T-helper 1 cell treated with Interleukin-12 subunit alpha and Interleukin-12 subunit beta and Interleukin-4 antibody, amounts not matched to agents 30 μg/mL and 1 μg/mL, for 36 hours (primary cell): ENCODE results near the gene PNRC1.

Source experiments
- H3K27ac Mint-ChIP-seq: one replicate; pipeline ENCODE4 v1.8.0; 2021; ENCODE audit warnings: mild to moderate bottlenecking, mixed read lengths
- H3K27me3 Mint-ChIP-seq: one replicate; pipeline ENCODE4 v1.8.0; 2021; ENCODE audit warnings: low read depth, mixed read lengths
- H3K36me3 Mint-ChIP-seq: one replicate; pipeline ENCODE4 v1.8.0; 2021; ENCODE audit warnings: low read depth, mixed read lengths
- H3K4me1 Mint-ChIP-seq: one replicate; pipeline ENCODE4 v1.8.0; 2021; ENCODE audit warnings: low read depth, mixed read lengths
- H3K4me3 Mint-ChIP-seq: one replicate; pipeline ENCODE4 v1.8.0; 2021; ENCODE audit warnings: mild to moderate bottlenecking, moderate library complexity, mixed read lengths
- H3K9me3 Mint-ChIP-seq: one replicate; pipeline ENCODE4 v1.8.0; 2021; ENCODE audit warnings: mixed read lengths

The PNRC1 gene

DNA sequence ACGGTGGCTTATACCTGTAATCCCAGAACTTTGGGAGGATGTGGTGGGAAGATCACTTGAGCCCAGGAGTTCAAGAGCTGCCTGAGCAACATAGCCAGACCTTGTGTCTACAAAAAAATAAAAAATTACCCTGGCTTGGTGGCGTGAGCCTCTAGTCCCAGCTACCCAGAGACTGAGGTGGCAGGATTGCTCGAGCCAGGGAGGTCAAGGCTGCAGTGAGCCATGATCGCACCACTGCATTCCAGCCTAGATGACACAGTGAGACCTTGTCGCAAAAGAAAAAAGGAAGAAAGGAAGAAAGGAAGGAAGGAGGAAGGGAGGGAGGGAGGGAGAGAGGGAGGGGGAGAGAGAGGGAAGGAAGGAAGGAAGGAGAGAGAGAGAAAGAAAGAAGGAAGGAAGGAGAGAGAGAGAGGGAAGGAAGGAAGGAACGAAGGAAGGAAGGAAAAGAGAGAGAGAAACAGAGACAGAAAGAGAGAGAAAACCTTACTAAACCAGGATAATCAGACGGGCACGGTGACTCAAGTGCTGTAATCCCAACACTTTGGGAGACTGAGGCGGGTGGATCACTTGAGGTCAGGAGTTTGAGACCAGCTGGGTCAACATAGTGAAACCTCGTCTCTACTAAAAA is 10.9 kb upstream of the PNRC1 start:
- Mint-ChIP-seq H3K9me3 (peaks cover 8% of the 10 kb centered on the region), H3K4me3 (no peak overlapping the region)

DNA sequence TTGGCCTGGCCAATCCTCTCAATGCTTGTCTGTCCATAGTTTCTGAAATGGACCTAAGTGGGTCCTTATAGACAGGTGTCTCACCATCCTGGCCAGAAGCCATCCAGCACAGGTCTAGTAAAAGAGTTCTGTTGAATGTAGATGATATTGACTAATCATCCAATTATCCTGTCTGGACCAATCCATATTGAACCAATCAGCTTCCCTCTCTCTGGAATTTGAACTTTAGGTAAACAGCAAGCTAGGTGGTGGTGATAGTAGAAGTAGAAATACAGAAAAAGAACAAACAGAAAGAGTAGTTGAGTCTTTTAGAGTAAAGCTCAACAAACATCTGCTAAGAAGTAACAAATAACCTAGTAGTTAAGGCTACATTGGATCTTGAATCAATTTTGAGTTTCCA is 9.5 kb upstream of the PNRC1 start:
- Mint-ChIP-seq H3K27me3 (peaks cover 15% of the 10 kb centered on the region), H3K9me3 (peaks cover 8% of the 10 kb centered on the region), H3K27ac (no peak overlapping the region), H3K4me3 (no peak overlapping the region), H3K36me3 (peaks cover 2% of the 10 kb centered on the region), H3K4me1 (peaks cover 1% of the 10 kb centered on the region)

More for the DNA sequence above, 10.9 kb upstream of the PNRC1 start:
- peaks cover 2% of the 10 kb centered on the region for H3K36me3 Mint-ChIP-seq
- H3K27ac Mint-ChIP-seq = no peak overlapping the region
- H3K4me1 Mint-ChIP-seq = peaks cover 1% of the 10 kb centered on the region
- peaks cover 15% of the 10 kb centered on the region for H3K27me3 Mint-ChIP-seq

DNA sequence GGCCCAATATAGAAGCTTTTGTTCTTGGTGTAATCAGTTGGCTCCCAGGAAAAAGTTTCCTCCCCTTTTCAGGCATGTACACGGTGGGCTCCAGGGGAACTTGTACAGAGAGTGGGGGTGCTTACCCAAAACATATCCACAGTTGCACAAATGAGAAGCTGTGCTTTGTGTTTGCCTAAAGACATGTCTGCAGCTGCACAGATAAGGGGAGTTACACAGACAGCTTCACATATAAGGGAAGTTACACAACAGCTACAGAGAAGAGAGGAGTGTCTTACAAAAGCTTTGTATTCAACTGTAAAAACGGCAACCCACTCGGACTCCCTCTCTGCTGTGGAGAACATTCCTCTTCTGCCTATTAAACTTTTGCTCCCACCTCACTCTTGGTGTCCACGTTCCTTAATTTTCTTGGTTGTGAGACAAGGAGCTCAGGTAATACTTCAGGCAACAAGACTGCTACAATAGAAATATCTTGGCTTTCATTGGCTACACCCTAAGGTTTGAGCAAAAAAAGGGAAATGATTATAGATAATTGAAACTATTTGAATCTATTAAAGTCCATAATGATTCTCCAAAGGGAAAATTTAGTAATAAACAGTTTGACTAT is 7.4 kb upstream of the PNRC1 start:
- no peak overlapping the region for H3K27ac Mint-ChIP-seq
- H3K36me3 Mint-ChIP-seq = peaks cover 2% of the 10 kb centered on the region
- H3K4me1 Mint-ChIP-seq = peaks cover 4% of the 10 kb centered on the region
- H3K9me3 Mint-ChIP-seq = peaks cover 8% of the 10 kb centered on the region
- no peak overlapping the region for H3K4me3 Mint-ChIP-seq
- no peaks in the 10 kb centered on the region for H3K27me3 Mint-ChIP-seq

DNA sequence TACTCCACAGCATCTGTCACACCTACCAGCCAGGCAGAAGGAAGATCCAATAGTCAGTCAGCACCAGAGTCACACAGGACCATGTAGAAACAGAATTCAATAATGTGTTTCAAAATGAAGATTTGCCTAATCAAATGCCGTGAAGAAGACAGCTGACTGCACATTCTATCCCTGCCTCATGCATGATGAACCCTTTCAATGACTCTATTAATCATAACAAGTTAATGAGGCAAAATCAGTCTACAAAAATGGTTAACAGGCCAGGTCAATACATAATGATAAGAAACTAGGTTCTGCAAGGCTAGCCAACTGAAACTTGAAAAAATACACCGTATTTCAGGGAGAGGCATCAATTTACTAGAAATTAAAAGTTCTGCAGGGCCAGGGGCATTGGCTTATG is 6.7 kb upstream of the PNRC1 start:
- Mint-ChIP-seq H3K9me3 (peaks cover 8% of the 10 kb centered on the region), H3K27ac (no peak overlapping the region), H3K4me1 (peaks cover 6% of the 10 kb centered on the region), H3K27me3 (no peaks in the 10 kb centered on the region), H3K36me3 (peaks cover 2% of the 10 kb centered on the region), H3K4me3 (no peak overlapping the region)

DNA sequence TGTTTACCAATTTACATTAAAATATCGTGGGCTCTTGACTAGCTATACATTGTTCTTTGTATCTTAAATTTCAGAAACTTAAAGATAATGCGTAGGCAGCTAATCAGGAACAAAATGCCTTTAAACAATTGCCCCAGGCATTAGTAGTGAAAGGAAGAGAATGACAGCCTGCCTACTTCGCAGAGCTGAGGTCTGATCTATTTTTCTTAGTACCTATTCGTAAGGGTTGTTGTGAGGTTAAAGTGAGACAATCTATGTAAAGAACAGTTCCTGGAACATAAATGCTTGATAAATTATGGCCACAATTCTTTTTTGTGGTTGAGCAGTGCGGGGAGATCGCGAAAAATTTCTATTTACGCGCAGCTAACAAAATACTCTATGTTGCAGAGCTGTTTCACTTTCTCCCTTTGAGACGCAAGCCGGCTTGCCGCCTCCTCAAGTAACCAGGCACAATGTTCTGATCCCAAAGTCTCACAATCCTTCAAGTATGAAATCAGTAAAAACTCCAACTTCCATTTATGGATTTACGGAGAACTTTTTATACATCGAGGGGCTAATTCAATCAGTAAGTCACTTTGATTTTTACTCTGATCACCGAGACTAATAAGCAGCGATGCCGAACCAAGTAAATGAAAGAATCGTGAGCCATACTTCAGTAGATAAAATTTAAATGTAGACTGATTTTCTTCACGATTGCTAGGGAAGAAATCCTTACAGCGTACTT is 878 bp upstream of the PNRC1 start:
- H3K36me3 Mint-ChIP-seq = peaks cover 20% of the 10 kb centered on the region
- no peaks in the 10 kb centered on the region for H3K27me3 Mint-ChIP-seq
- peaks cover 22% of the 10 kb centered on the region for H3K4me1 Mint-ChIP-seq
- H3K4me3 Mint-ChIP-seq = peak overlapping the region; percentile 87
- no peaks in the 10 kb centered on the region for H3K9me3 Mint-ChIP-seq
- H3K27ac Mint-ChIP-seq = peak overlapping the region; percentile 93

DNA sequence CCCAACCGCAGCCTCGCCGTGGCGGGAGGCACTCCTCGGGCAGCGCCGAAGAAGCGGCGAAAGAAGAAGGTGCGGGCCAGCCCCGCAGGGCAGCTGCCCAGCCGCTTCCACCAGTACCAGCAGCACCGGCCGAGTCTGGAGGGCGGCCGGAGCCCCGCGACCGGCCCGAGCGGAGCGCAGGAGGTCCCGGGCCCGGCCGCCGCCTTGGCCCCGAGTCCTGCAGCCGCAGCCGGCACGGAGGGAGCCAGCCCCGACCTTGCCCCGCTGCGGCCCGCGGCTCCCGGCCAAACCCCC is 525 bp downstream of the PNRC1 start:
- H3K4me1 Mint-ChIP-seq = peaks cover 26% of the 10 kb centered on the region
- no peaks in the 10 kb centered on the region for H3K9me3 Mint-ChIP-seq
- H3K27ac Mint-ChIP-seq = peak overlapping the region; percentile 93
- H3K27me3 Mint-ChIP-seq = no peaks in the 10 kb centered on the region
- H3K4me3 Mint-ChIP-seq = peak overlapping the region; percentile 87
- H3K36me3 Mint-ChIP-seq = peaks cover 30% of the 10 kb centered on the region

DNA sequence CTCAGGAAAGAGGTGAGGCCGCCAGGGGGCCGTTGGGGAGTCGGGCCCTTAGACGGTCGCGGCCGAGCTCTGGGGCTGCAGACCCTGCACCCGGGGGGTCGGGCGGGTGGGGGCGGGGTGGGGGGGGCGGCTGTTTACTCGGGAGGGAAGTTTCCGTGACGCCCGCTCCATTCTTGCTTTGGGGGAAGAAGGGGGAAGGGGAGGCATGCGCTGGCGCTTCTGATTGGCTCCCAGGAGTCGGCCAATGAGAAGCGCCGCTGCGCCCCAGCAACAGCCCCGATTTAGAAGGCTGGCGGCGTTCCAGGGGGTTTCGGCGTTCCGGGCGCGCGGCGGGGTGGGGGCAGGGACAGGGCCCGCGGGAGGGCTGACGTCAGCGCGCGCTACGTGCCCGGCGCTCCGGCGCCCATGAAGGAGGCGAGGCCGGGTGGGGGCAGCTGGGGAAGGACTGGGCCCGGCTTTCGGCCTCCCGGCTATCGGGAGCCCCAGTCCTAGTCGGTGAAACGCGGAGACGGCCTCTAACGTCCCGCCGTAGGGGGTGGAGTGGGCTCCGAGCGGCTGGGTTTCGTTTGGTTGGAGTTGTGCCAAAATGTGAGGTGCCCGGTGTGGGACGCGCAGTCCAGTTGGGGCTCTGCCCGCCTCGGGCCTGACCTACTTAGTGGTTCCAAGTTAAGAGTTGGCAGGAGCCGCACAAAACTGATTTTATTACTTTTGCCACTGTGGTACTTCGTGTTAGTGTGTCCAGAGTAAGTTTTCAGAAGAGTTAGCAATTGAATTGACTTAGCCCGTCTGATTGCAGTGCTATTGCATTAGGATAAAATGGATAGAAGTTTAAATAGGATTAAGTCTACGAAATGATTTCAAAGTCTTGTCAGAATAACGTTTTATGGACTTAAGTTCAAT is 1.1 kb downstream of the PNRC1 start:
- Mint-ChIP-seq H3K9me3 (no peaks in the 10 kb centered on the region), H3K27ac (peak overlapping the region; percentile 90), H3K27me3 (no peaks in the 10 kb centered on the region), H3K4me1 (peaks cover 26% of the 10 kb centered on the region), H3K36me3 (peaks cover 33% of the 10 kb centered on the region), H3K4me3 (peak overlapping the region; percentile 91)

DNA sequence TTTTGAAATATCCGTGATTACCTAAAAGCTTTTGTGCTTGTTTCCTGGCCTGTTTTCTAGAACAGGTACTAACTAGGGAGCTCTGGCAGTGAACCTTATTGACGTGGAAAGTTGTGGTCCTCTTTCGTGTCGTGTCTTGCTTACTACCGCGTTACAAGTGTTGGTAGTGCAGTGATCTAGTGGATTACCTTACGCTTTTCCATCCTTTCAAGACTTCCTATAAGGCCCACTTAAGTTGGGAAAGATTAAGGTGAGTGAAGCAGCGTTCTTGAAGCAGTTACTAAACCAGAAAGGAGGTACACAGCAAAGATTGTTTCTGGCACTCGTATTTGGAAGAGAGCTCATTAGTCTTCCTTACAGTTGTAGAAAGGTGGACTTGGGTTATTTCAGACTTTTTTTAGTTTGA is 1.9 kb downstream of the PNRC1 start:
- Mint-ChIP-seq H3K27me3 (no peaks in the 10 kb centered on the region), H3K9me3 (no peaks in the 10 kb centered on the region), H3K4me1 (peaks cover 25% of the 10 kb centered on the region), H3K36me3 (peaks cover 35% of the 10 kb centered on the region), H3K4me3 (peak overlapping the region; percentile 91), H3K27ac (peak overlapping the region; percentile 90)

DNA sequence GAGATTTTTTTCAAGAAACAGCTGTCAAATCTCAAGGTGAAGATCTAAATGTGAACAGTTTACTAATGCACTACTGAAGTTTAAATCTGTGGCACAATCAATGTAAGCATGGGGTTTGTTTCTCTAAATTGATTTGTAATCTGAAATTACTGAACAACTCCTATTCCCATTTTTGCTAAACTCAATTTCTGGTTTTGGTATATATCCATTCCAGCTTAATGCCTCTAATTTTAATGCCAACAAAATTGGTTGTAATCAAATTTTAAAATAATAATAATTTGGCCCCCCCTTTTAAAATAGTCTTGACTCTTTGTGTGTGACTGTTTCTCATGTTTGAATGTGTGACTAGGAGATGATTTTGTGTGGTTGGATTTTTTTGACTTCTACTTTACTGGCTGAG is 4.0 kb downstream of the PNRC1 start:
- no peaks in the 10 kb centered on the region for H3K27me3 Mint-ChIP-seq
- peaks cover 35% of the 10 kb centered on the region for H3K36me3 Mint-ChIP-seq
- peak overlapping the region; percentile 45 for H3K4me3 Mint-ChIP-seq
- H3K4me1 Mint-ChIP-seq = peaks cover 22% of the 10 kb centered on the region
- no peaks in the 10 kb centered on the region for H3K9me3 Mint-ChIP-seq
- peak overlapping the region; percentile 27 for H3K27ac Mint-ChIP-seq

DNA sequence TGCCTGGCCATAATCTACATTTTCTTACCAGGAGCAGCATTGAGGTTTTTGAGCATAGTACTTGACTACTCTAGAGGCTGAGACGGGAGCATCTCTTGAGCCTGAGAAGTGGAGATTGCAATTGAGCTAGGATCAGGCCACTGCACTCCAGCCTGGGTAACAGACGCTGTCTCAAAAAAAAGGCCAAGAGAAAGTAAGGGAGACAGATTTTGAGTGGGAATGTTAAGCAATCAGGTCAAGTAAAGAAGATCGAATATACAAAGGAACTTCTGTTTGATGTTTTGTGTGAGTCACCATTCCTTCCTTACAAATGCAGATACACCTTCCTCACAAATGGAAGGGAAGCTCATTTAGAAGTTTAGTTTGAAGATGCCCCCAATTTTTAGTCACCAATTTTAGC is 4.4 kb downstream of the PNRC1 start:
- H3K36me3 Mint-ChIP-seq = peaks cover 35% of the 10 kb centered on the region
- H3K4me1 Mint-ChIP-seq = peaks cover 24% of the 10 kb centered on the region
- H3K27ac Mint-ChIP-seq = peak overlapping the region; percentile 27
- no peaks in the 10 kb centered on the region for H3K9me3 Mint-ChIP-seq
- H3K27me3 Mint-ChIP-seq = no peaks in the 10 kb centered on the region
- peak overlapping the region; percentile 45 for H3K4me3 Mint-ChIP-seq

DNA sequence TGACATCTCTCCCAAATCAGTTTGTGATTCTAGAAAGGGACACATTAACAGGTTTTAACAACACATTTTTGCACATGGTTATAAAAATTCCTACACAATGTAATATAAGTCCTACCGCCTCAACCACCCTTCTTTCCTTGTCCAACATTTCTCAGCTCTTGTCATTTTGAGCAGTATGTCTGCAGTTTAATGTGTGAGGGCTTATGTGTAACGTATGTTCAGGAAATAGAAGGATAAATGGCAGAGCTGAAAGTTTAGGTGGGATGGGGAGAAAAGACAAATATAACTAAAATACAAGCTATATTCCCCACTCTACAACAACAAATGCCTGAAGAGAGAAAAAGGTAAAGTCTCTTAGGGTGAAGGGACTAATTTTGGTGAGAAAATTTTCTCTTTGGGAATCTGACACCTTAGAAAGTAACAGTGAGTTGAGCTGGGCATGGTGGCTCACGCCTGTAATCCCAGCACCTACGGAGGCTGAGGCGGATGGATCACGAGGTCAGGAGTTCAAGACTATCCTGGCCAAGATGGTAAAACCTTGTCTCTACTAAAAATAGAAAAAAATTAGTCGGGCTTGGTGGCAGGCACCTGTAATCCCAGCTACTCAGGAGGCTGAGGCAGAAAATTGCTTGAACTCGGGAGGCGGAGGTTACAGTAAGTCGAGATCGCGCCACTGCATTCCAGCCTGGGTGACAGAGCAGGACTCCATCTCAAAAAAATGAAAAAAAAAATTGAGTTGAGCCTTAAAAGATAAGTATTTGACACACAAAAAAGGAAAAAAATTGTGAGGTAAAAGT is 5.1 kb downstream of the PNRC1 start:
- Mint-ChIP-seq H3K27me3 (no peaks in the 10 kb centered on the region), H3K36me3 (peaks cover 35% of the 10 kb centered on the region), H3K4me1 (peaks cover 28% of the 10 kb centered on the region), H3K27ac (no peak overlapping the region), H3K9me3 (no peaks in the 10 kb centered on the region), H3K4me3 (no peak overlapping the region)

DNA sequence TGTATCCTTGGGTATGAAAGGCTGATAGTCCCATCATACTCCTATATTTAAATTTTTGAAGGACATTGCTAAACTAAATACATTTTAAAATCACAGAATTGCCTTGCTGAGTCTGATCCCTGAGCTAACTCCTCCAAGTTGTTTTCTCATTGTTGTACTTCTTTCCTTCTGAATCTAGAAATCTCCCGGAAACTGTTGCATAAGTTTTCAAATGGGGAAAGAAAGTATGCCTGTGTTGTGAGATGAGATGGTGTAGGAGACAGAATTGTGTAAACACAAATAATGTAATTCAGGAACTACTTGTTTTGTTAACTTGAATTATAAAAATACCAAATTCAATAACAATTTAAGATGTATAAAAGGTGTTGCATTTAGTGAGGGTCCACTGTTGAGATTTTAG is 7.3 kb downstream of the PNRC1 start:
- Mint-ChIP-seq H3K27me3 (no peaks in the 10 kb centered on the region), H3K27ac (no peak overlapping the region), H3K36me3 (peaks cover 31% of the 10 kb centered on the region), H3K9me3 (no peaks in the 10 kb centered on the region), H3K4me1 (peaks cover 25% of the 10 kb centered on the region), H3K4me3 (no peak overlapping the region)

DNA sequence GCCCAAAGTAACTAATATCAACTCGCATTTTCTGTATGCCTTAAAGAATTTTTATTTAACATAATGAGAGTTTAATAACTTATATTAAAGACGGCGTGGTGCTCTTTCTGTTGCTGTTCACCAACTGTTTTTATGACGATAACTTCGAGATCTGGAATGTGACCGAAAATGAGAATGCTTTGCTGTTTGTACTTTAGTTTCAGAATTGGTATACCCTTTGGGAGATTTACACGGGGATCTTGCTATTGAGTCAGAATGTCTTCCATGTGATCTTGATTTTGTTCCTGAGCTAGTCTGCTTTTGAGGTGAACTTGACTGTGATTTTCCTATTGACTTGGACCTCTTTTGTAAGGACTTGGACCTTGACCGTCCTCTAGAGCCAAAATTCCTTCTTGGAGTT is 17.9 kb downstream of the PNRC1 start:
- Mint-ChIP-seq H3K4me1 (peaks cover 5% of the 10 kb centered on the region), H3K4me3 (no peak overlapping the region), H3K27ac (no peak overlapping the region)

DNA sequence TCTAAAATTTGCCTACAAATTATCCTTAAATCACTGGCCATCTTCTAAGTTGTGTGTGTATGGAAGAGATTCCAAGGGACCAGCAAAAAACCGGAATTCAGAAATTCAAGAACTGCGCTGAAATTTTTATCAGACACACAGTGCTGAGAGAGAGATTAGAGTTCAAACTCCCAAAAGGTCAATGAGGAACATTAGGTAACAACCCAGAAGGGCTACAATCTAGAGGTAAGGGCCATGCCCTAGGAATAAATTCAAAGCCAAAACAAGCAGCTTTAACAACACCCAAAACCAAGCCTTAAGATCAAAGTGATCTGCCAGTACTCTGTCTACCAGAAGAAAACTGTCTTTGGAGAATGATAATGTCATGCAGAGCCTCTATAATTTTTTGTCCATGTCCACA is 19.6 kb downstream of the PNRC1 start:
- no peaks in the 10 kb centered on the region for H3K9me3 Mint-ChIP-seq
- H3K27me3 Mint-ChIP-seq = no peaks in the 10 kb centered on the region

More for the DNA sequence above, 17.9 kb downstream of the PNRC1 start:
- peaks cover 4% of the 10 kb centered on the region for H3K36me3 Mint-ChIP-seq
- H3K27me3 Mint-ChIP-seq = no peaks in the 10 kb centered on the region
- H3K9me3 Mint-ChIP-seq = no peaks in the 10 kb centered on the region

More for the DNA sequence above, 19.6 kb downstream of the PNRC1 start:
- H3K36me3 Mint-ChIP-seq = peaks cover 4% of the 10 kb centered on the region
- no peak overlapping the region for H3K27ac Mint-ChIP-seq
- H3K4me1 Mint-ChIP-seq = peaks cover 5% of the 10 kb centered on the region
- no peak overlapping the region for H3K4me3 Mint-ChIP-seq
